Stimulated activated CD8-positive, alpha-beta memory T cell treated with anti-CD3 and anti-CD28 coated beads, Interleukin-4, amount 100 ng/mL, for 48 hours (primary cell): ENCODE results near the gene HIP1R.
"Not testable (repeated sequence)": the region's sequence is repeated elsewhere in the genome, so short reads cannot be mapped to it uniquely, and the experiment has no call there.

Source experiments
- DNase-seq: peaks from one replicate; pipeline ENCODE4 v3.0.0-alpha.2; 2020

Gene HIP1R, protein sequence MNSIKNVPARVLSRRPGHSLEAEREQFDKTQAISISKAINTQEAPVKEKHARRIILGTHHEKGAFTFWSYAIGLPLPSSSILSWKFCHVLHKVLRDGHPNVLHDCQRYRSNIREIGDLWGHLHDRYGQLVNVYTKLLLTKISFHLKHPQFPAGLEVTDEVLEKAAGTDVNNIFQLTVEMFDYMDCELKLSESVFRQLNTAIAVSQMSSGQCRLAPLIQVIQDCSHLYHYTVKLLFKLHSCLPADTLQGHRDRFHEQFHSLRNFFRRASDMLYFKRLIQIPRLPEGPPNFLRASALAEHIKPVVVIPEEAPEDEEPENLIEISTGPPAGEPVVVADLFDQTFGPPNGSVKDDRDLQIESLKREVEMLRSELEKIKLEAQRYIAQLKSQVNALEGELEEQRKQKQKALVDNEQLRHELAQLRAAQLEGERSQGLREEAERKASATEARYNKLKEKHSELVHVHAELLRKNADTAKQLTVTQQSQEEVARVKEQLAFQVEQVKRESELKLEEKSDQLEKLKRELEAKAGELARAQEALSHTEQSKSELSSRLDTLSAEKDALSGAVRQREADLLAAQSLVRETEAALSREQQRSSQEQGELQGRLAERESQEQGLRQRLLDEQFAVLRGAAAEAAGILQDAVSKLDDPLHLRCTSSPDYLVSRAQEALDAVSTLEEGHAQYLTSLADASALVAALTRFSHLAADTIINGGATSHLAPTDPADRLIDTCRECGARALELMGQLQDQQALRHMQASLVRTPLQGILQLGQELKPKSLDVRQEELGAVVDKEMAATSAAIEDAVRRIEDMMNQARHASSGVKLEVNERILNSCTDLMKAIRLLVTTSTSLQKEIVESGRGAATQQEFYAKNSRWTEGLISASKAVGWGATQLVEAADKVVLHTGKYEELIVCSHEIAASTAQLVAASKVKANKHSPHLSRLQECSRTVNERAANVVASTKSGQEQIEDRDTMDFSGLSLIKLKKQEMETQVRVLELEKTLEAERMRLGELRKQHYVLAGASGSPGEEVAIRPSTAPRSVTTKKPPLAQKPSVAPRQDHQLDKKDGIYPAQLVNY

GRCh38 chr12:122834921-122835749 lies at the start of gene HIP1R:
TSS of gene HIP1R (plus strand) at chr12:122835457. CDS start at chr12:122835551, 94 bp downstream.
- DNase-seq, result peak; percentile 77

- no peak for DNase-seq
Observed at GRCh38 chr12:122785503-122785902, 49.8 kb upstream of the HIP1R start.

- no peak for DNase-seq
Observed at GRCh38 chr12:122788387-122788786, 46.9 kb upstream of the HIP1R start.

DNA sequence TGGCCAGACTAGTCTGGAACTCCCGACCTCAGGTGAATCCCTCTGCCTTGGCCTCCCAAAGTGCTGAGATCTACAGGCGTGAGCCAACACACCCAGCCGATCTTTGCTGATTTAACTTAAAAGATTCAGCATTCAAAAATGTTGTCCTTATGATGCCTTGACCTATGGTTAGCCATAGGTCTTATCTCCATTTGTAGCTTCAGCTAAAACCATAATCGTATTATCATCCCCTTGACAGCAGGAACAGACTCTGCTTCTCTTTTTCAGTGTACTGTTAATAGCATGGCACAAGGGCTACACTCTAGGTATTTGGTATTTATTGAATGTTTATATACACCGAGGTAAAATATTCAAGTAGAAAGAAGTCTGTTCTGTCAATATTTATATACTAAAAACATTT lies 45.6 kb upstream of the HIP1R start:
- DNase-seq, result no peak

- no peak for DNase-seq
Observed at GRCh38 chr12:122790393-122791075, 44.7 kb upstream of the HIP1R start.

DNA sequence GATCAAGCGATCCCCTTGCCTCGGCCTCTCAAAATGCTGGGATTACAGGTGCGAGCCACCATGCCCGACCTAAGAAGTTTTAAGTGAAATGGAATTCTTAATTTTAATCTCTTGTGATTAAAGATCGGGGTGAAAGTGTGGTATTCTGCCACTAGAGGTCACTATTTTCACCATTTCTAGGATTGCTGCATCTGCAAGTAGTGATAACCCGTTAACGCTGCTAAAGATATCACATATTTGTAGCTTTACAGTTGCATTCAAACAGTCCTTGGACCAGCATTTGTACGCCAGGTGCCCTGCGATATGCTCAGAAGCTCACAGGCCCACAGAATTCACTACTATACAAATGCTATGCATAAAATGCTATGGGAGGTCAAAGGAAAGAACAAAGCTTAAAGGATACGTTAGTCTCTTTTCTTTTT lies 41.6 kb upstream of the HIP1R start:
- no peak for DNase-seq

DNA sequence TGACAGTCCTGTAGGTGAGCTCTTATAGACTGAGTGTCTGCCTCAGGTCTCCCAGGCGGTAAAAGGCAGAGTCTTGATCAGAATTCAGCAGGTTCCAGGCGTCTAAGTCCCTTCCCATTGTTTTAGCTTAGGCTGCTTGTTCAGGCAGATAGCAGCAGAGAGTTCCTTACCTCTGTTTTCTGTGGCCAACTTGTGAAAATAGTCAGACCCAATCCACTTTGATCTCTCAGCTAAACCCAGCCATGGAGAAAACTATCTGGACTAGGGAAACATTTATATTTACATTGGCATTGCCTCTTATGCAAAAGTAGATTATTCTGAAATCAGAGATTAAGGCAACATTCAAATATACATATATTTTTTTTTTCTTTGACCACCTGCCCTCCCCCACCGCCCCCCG lies 39.5 kb upstream of the HIP1R start:
- no peak for DNase-seq

DNA sequence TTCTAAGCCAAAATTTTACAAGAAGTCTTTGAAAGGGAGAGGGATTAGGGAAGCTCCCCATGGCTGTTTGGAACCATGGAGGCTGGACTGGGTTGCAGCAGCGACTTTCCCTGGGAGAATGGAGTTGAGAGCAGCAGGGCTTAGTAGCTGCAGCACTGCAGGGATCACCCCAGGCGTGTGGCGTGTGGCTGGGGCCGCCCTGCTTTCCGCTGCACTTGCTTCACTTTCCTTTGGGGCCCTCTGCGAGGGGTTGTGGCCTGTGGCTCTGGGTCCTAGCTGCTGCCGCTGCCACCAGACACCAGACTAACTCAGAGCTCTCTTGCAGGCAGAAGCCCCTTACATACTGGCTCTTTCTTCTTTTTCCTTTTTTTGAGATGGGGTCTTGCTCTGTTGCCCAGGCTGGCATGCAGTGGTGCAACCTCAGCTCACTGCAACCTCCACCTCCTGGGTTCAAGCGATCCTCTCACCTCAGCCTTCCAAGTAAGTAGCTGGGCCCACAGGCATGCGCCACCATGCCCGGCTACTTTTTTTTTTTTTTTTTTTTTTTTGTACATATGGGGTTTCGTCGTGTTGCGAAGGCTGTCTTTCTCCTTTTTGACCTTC lies 35.5 kb upstream of the HIP1R start:
- no peak for DNase-seq

DNA sequence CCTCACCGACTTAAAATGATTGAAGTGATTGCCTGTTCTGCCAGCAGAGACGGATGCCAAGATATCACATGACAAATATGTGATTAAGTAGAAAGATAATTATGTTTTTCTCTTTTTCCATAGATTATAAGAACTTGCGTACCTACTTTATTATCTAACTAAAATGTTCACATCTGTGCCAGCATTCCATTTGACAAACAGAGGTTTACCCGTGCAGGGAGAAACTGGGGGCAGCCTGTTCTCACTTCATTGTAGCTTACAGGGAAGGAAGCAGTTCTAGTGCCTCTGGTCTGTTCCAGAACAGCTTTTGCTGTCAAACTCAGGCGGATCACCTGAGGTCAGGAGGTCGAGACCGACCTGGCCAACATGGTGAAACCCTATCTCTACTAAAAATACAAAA lies 31.3 kb upstream of the HIP1R start:
- no peak for DNase-seq

DNA sequence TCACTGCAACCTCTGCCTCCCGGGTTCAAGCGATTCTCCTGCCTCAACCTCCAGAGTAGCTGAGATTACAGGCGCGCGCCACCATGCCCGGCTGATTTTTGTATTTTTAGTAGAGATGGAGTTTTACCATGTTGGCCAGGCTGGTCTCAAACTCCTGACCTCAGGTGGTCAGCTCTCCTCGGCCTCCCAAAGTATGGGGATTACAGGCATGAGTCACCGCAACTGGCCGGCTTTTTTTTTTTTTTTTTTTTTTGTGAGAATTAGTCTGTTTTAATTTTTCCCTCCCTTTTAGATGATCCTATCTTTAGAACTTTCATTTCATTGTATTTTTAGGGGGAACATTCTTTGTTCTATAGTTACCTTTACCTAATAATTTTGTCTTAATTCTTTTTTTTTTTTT lies 30.3 kb upstream of the HIP1R start:
- DNase-seq, result not testable (repeated sequence)

GRCh38 chr12:122807651-122808050 lies 27.6 kb upstream of the HIP1R start:
- DNase-seq, result no peak

DNA sequence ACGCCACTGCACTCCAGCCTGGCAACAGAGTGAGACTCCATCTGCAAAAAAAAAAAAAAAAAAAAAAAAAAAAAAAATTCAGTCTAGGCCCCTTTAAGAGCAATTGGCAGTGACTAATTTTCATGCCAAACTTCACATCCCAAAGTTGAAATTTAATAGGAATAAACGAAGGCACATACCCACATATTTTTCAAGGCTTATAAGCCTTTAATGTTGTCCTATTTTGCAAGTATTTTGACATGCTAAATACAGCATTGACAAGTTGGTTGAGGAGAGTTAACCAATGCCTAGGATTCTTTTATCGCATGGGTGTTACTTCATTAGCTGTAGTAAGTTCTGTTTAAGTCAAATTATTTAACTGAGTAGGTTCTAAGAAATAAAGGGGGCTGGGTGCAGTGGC lies 23.5 kb upstream of the HIP1R start:
- no peak for DNase-seq

DNA sequence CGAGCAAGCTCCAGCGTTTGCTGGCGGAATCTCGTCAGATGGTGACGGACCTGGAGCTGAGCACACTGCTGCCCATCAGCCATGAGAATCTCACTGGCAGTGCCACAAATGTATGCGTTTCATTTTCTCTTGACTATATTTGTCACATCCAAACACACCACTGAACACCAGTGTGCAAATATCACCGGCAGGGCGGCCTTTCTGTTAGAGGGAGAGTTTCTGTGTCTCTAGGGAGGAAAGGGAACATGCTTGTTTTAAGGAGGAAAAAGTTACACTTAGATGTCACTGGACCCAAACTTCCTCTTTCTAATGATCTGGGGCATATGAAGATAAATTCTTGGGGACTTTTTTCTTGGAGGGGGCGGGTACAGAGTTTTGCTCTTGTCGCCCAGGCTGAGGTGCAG lies 21.9 kb upstream of the HIP1R start:
- no peak for DNase-seq

DNA sequence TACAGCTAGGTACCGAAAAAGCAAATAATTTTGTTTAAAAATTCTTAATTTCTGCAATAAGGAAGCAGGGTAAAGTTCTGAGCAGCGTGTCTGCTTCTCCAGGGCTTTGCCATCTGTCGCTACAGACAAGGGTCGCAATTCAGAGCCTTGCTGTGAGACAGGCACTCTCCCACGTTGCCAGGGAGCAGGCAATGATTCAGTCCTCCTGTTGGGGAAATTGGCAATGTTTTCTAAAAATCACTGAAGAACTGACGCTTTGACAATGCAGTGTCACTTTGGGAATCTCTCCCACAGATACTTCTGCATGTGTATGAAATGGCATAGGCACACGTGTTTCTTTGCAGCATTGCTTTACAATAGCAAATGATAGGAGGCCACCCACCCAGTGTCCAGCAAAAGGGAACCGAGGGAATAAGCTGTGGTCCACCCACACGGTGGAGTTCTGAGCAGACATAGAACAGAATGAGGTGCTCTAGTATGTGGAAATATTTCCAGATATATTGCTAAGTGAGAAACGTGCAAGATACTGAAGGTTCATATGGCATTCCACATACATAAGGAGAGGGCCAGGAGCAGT lies 16.0 kb upstream of the HIP1R start:
- DNase-seq, result no peak

DNA sequence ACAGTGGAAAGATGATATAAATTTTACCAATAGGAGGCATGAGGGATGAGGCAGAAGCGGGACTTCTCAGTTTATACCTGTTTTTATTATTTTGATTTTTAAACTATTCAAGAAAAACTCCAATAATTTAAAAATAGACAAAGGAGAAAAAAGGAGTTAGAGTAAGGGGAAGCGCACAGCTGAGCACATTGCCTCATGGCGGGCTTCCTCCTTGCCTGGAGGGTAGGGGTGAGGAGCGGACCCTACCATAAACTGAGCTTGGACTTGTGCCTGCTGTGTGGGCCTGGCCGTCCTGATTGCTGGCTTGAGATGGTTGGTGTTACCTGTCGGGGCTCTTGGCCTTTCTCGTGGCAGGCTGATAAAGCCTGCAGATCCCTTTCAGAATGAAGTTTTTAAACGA lies 15.1 kb upstream of the HIP1R start:
- no peak for DNase-seq

- DNase-seq, result no peak
Observed at GRCh38 chr12:122820838-122821271, 14.4 kb upstream of the HIP1R start.

- DNase-seq, result no peak
Observed at GRCh38 chr12:122823429-122823828, 11.8 kb upstream of the HIP1R start.

GRCh38 chr12:122825773-122826724 lies 9.2 kb upstream of the HIP1R start:
- no peak for DNase-seq

DNA sequence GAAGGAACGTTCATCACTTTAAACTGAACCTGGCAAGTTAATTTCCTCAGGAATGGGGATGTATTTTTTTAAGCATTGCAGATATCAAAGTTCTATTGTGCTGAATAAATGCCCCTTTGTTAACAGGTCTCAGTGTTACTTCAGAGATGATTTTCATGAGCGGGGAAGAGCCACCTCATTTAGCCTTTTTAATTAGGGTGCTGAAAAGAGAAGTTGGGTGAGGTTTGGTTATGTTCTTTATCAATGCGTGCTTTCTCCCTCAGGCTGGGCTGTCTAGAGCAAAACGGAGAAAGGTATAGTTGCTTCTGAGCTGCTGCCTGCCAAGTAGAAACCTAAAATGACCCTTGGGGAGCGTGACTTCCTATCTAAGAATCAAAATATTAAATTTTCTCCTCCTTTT lies 8.0 kb upstream of the HIP1R start:
- no peak for DNase-seq
